ENCODE measurements around the gene TMEM181.
"Not testable (repeated sequence)": the region's sequence is repeated elsewhere in the genome, so short reads cannot be mapped to it uniquely, and the experiment has no call there.

TMEM181 gene

GRCh38 chr6:158624684-158625682, 65.1 kb downstream of the TMEM181 start:
- DNase-seq: no peak

DNA sequence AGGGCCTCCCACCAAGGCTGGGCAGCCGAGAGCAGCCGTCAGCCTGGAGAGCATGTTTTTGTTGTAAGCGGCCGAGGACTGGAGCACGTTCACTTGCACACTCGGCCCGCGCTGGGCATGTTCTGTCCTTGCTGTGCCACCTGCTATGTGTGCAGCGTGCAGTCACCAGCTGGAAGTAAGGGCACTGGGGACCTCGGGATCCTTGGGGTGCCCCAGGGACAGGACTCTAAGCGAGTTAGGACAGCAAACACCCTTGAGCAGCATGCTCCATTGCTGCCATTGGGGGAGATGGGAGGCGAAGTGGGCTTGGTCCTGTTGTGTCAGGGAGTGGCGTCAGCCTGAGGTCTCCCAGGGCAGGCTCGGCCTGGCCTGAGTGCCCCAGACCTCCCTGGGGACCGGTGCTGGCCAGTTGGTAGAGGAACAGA, 66.0 kb downstream of the TMEM181 start:
- no peak for DNase-seq

DNA sequence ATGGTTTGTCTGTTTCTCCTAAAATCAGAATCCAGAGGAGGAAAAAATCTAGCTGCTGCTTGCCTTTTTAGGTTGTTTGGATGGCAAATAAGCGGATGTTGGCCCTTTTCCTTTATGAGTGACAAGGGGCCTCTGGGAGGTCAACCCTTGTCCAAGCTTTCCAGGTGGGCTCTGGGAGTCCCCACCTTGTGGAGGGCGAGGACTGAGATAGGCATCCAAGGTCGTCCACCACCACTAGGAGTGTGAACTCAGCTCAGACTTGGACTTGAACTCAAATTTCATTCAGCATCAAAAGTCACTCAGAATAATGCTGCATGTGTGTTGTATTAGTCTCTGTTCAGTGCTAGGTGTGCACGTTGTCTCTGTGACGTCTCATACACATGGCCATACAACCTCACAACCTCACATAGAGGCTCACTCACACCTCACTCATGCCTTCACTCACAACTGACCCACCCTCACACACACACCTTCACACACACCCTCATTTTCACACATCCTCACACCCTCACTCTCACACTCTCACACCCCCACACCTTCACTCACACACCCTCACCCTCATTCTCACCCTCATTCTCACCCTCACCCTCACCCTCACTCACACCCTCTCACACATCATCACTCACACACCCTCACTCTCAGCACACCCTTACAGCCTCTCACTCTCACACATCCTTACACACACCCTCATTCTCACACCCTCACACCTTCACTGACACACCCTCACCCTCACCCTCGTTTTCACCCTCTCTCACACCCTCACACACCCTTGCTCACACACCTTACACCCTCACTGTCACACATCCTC, 66.7 kb downstream of the TMEM181 start:
- no peak for DNase-seq

GRCh38 chr6:158627168-158627939, 67.5 kb downstream of the TMEM181 start:
- DNase-seq: no peak

DNA sequence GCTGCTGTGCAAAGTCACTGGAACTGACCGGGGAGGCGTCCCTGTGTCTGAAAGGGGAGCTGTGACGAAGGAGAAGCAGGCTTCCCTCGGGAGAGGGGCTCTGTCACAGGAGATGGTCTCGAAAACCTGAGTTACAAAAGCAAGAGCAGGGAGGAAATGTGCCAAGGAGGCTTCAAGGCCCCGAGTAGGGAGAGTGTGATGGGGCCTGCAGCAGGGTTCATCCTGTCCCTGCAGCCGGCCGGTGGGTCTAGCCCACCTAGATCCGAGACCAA, 68.0 kb downstream of the TMEM181 start:
- no peak for DNase-seq

GRCh38 chr6:158628542-158628941, 68.7 kb downstream of the TMEM181 start:
- no peak for DNase-seq

- DNase-seq: no peak
Observed at GRCh38 chr6:158629367-158630221, 69.7 kb downstream of the TMEM181 start.

- DNase-seq: no peak
Observed at GRCh38 chr6:158630938-158631616, 71.2 kb downstream of the TMEM181 start.

- DNase-seq: no peak
Observed at GRCh38 chr6:158631678-158632537, 72.0 kb downstream of the TMEM181 start.

DNA sequence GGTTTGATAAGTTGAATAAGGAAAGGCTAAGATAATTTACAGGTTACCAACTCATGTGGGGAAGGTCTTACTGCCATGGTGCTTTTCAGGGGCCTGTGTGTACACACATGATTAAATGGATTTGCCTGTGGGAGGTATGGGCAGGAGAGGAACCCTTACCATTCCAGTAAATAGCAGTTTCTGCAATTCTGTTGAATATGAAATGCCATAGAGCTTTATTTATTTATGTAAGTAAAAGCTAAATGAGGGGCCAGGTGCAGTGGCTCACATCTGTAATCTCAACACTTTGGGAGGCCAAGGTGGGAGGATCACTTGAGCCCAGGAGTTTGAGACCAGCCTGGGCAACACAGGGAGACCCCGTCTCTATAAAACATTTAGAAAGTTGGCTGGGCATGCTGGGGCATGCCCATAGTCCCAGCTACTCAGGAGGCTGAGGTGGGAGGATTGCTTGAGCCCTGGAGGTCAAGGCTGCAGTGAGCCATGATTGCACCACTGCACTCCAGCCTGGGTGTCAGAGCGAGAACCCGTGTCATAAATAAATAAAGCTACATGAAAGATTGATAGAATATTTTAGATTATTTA, 72.7 kb downstream of the TMEM181 start:
- not testable (repeated sequence) for DNase-seq

DNA sequence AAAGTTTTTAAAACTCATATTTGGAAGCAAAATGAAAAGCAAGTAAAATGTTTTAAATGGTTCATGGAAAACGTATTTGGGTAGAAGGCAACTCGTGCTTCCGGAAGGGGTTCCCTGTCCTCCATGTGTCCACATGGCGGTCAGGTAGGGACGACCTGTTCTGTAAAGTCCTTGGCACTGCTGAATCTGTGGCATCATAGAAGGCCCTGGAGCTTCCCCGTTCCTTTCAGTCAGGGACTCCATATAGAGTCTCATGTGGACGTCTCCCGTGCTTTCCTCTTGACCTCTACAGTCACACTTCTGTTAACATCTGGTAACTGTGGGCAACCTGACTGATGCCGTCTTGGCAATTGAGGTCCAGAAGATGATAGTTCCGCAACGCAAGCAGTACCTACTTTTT, 73.2 kb downstream of the TMEM181 start:
- no peak for DNase-seq

- no peak for DNase-seq
Observed at GRCh38 chr6:158634695-158635426, 75.0 kb downstream of the TMEM181 start.

- no peak for DNase-seq
Observed at GRCh38 chr6:158635427-158636073, 75.7 kb downstream of the TMEM181 start.

GRCh38 chr6:158636778-158637177, 76.9 kb downstream of the TMEM181 start:
- DNase-seq: no peak

- no peak for DNase-seq
Observed at GRCh38 chr6:158638324-158638854, 78.5 kb downstream of the TMEM181 start.

DNA sequence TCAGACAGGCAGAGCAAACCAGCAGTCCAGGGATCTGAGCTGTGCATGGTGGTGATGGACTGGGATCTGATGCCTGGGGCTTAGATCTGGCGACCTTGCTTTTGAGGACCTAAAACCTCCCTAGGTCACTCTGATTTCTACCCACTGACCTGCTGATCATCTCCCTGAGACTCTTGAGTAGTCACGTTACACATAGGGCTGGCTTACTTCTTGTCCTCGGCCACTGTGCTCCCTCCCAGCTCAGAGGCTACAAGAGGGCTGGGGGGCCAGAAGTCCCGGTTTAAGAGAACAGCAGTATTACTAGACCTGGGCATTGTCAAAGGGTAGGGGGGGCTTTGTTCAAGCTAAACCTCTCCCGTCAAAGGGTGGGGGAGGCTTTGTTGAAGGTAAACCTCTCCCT, 79.2 kb downstream of the TMEM181 start:
- DNase-seq: no peak

- DNase-seq: no peak
Observed at GRCh38 chr6:158640519-158640918, 80.6 kb downstream of the TMEM181 start.

DNA sequence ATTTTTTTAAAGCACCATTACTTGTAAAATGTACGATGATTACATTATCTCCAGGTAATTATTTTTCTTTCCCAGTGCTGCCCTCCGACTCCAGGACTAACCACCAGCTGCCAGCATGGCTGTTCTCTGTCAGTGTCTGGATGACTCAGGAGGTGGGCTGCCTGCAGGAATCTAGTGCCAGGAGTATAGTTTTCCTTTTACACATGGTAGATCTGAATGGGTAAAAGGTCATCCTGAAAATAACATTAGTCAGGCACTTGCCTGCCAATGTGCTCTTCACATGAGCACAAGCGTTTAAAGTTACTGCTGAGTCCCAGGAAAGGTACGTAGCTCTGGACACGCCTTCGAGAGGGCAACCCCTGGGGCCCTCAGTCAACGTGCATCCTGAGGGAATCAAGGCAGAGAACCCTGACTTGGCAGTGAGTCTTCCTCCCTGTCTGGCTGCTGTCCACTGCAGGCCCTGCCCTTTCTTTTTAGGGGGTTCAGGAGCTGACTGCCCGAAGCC, 82.3 kb downstream of the TMEM181 start:
- DNase-seq: no peak

Measured in GDM1 (cell line).